Colonic mucosa (tissue), 4 donors: Measurements from ENCODE around the gene NDC80. TPM values are rescaled to one million over a fixed set of nuclear protein-coding genes. Genes with fewer than 3 reads are reported as not detected.

Experiments
- DNase-seq: peaks from one replicate; pipeline ENCODE4 v3.0.0-alpha.2; 2020
- H3K27ac ChIP-seq: fragments of 200-600 bp; one replicate; pipeline ENCODE4 v1.8.0; 2021
- H3K27me3 ChIP-seq: fragments of 200-600 bp; one replicate; pipeline ENCODE4 v1.8.0; 2021
- H3K36me3 ChIP-seq: fragments of 200-600 bp; one replicate; pipeline ENCODE4 v1.8.0; 2021
- H3K4me1 ChIP-seq: fragments of 200-600 bp; one replicate; pipeline ENCODE4 v1.8.0; 2021; ENCODE audit warnings: mild to moderate bottlenecking
- H3K4me3 ChIP-seq: fragments of 200-600 bp; one replicate; pipeline ENCODE4 v1.8.0; 2021
- H3K9ac ChIP-seq, 2 donors: one replicate each; pipeline ENCODE4 v1.7.0; 2013; ENCODE audit warnings: control low read depth in 2 of 2, low read depth in 2 of 2, low read length in 2 of 2
- H3K9me3 ChIP-seq: fragments of 200-600 bp; one replicate; pipeline ENCODE4 v1.8.0; 2021
- intact Hi-C: fragments of 100-400 bp; cut with DNase I; formaldehyde crosslinking; loops from one replicate; pipeline ENCODE4 v1.14.1; 2022
- total RNA-seq, 2 donors: library from RNA; stranded (reverse); fragmentation: NEBNext Ultra II Directional in 1 of 2; extraction: Animal tissue kit (Norgen Biotek cat#: 25700) in 1 of 2; gene quantifications; one replicate each; pipeline ENCODE4 v1.2.1, GENCODE V29; 2021
- TF ChIP-seq, protein P1 (sequence below): fragments of 200-600 bp; IDR thresholded peaks from one replicate; pipeline ENCODE4 v1.8.0; 2022; ENCODE audit warnings: antibody characterized with exemption, mild to moderate bottlenecking
- donor health status: healthy.
- donor health status: DM: no; HTN: no; CAD: no.
- donor health status: DM: no; HTN: no; CAD: no.

The NDC80 gene
- total RNA-seq, 2 donors from 2014 or later = 6.8 to 27.6 TPM

DNA sequence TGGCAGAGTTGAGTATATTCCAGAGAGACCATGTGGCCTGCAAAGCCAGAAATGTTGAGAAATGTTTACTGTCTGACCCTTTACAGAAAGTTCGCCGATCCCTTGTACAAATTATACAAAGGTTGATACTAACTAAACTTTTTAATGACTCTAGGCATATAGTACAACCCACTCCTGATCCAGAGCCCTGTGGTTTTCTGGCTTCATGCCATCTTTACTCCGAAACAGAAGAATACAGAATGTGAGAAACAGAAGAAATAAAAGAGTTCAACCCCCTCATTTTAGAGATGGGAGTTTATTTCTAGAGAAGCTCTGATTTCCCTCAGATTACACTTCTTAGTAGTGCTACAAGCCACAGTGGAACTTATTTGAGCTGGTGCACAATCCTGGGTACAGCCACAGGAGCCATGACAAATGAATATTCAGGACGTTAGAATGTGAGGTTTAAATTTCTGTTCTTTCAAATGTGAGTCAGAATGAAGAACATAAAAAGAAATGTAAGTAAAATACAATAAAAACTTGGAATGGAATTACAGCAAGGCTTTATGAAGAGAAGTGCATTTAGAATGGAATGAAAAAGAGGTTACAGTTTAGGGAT is 46.1 kb downstream of the NDC80 start:
- Histone ChIP-seq H3K36me3 (no peaks in the 10 kb centered on the region), H3K4me1 (no peaks in the 10 kb centered on the region), H3K4me3 (no peak overlapping the region), H3K27me3 (no peaks in the 10 kb centered on the region), H3K9me3 (no peaks in the 10 kb centered on the region), H3K9ac (no peak overlapping the region), H3K27ac (no peak overlapping the region)
- TF ChIP-seq, protein P1, sequence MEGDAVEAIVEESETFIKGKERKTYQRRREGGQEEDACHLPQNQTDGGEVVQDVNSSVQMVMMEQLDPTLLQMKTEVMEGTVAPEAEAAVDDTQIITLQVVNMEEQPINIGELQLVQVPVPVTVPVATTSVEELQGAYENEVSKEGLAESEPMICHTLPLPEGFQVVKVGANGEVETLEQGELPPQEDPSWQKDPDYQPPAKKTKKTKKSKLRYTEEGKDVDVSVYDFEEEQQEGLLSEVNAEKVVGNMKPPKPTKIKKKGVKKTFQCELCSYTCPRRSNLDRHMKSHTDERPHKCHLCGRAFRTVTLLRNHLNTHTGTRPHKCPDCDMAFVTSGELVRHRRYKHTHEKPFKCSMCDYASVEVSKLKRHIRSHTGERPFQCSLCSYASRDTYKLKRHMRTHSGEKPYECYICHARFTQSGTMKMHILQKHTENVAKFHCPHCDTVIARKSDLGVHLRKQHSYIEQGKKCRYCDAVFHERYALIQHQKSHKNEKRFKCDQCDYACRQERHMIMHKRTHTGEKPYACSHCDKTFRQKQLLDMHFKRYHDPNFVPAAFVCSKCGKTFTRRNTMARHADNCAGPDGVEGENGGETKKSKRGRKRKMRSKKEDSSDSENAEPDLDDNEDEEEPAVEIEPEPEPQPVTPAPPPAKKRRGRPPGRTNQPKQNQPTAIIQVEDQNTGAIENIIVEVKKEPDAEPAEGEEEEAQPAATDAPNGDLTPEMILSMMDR = no peak
- no peak for DNase-seq
- intact Hi-C loops = no loop called here

GRCh38 chr18:2618009-2618408 is 46.7 kb downstream of the NDC80 start:
- no peaks in the 10 kb centered on the region for H3K9me3 ChIP-seq
- intact Hi-C loops = no loop called here
- H3K27ac ChIP-seq = no peak overlapping the region
- no peaks in the 10 kb centered on the region for H3K4me1 ChIP-seq
- TF ChIP-seq, protein P1 = no peak
- H3K27me3 ChIP-seq = no peaks in the 10 kb centered on the region
- H3K36me3 ChIP-seq = no peaks in the 10 kb centered on the region
- no peak overlapping the region for H3K4me3 ChIP-seq
- DNase-seq = no peak
- H3K9ac ChIP-seq = no peak overlapping the region

GRCh38 chr18:2625217-2625616 is 53.9 kb downstream of the NDC80 start:
- Histone ChIP-seq H3K36me3 (no peaks in the 10 kb centered on the region), H3K9ac (no peak overlapping the region), H3K4me3 (no peak overlapping the region), H3K9me3 (no peaks in the 10 kb centered on the region), H3K4me1 (no peaks in the 10 kb centered on the region), H3K27ac (no peak overlapping the region), H3K27me3 (no peaks in the 10 kb centered on the region)
- intact Hi-C loops = no loop called here
- DNase-seq = no peak
- TF ChIP-seq, protein P1 = no peak

DNA sequence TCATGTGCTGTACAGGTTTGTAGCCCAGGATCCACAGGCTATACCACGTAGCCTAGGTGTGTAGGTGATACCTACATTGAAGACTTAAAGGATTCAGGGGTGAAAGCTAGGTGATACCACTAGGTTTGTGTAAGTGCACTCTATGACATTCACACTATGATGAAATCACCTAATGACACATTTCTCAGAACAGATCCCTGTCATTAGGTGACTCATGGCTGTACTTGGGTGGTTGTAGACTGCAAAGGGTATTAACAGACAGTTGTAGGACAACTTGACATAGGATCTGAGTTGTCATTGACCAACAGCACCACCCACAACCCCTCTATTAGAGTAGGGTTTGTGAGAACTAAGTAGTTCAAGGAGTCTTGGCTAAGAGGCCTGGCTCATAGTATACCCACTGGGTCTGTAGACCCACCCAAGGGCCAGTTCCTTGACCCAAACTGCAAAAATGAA is 56.5 kb downstream of the NDC80 start:
- no peaks in the 10 kb centered on the region for H3K36me3 ChIP-seq
- DNase-seq = no peak
- H3K9me3 ChIP-seq = no peaks in the 10 kb centered on the region
- no peaks in the 10 kb centered on the region for H3K4me1 ChIP-seq
- no peak overlapping the region for H3K9ac ChIP-seq
- no peak overlapping the region for H3K27ac ChIP-seq
- H3K27me3 ChIP-seq = no peaks in the 10 kb centered on the region
- TF ChIP-seq, protein P1 = no peak
- H3K4me3 ChIP-seq = no peak overlapping the region
- intact Hi-C loops = no loop called here

GRCh38 chr18:2629003-2629402 is 57.6 kb downstream of the NDC80 start:
- Histone ChIP-seq H3K36me3 (no peaks in the 10 kb centered on the region), H3K4me3 (no peak overlapping the region), H3K9me3 (no peaks in the 10 kb centered on the region), H3K4me1 (no peaks in the 10 kb centered on the region), H3K27ac (no peak overlapping the region), H3K9ac (no peak overlapping the region), H3K27me3 (no peaks in the 10 kb centered on the region)
- intact Hi-C loops = no loop called here
- TF ChIP-seq, protein P1 = no peak
- DNase-seq = no peak
